Measurements from ENCODE around the gene GLI3.

DNA sequence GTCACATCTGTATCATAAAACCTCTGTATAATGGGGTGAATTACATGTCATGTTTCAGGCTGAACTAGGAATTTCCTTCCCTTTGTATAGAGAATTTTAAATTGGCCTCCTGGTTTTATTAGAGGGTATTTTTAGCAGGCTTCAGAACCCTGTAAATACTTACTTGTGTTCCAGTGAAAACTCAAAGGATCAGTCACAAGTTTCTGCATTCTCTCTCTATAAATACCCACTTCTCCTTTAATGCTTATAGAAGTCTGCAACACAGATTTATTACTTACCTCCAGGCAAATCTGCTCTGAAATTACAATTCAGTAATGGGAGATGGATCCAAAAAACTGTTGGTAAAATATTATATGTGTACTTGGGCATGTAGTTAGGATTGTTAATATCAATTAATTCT is 161.6 kb downstream of the GLI3 start:
- TF ChIP-seq, protein P1, sequence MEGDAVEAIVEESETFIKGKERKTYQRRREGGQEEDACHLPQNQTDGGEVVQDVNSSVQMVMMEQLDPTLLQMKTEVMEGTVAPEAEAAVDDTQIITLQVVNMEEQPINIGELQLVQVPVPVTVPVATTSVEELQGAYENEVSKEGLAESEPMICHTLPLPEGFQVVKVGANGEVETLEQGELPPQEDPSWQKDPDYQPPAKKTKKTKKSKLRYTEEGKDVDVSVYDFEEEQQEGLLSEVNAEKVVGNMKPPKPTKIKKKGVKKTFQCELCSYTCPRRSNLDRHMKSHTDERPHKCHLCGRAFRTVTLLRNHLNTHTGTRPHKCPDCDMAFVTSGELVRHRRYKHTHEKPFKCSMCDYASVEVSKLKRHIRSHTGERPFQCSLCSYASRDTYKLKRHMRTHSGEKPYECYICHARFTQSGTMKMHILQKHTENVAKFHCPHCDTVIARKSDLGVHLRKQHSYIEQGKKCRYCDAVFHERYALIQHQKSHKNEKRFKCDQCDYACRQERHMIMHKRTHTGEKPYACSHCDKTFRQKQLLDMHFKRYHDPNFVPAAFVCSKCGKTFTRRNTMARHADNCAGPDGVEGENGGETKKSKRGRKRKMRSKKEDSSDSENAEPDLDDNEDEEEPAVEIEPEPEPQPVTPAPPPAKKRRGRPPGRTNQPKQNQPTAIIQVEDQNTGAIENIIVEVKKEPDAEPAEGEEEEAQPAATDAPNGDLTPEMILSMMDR (IDR thresholded peaks at IDR 0.05), result no peak
- TF ChIP-seq ZFX (IDR thresholded peaks at IDR 0.05; ENCODE audit: borderline replicate concordance), result no peak

Measured in 22Rv1 (cell line).